ENCODE results near the gene PALB2. TPM values are rescaled to one million over a fixed set of nuclear protein-coding genes. Genes with fewer than 3 reads are reported as not detected.
A peak's percentile ranks its signal among the peaks of the same experiment; 100 is the strongest.

PALB2 gene
- total and polyA plus RNA-seq, 2 of the 13 experiments (the other 11 are each of a cell fraction or from before 2014, with no cell fraction given) = 12.1 to 40.9 TPM

GRCh38 chr16:23556881-23557778 lies 84.0 kb downstream of the PALB2 start, which contains the start of the genes EARS2 and UBFD1 (continued):
- TF ChIP-seq, protein P1, sequence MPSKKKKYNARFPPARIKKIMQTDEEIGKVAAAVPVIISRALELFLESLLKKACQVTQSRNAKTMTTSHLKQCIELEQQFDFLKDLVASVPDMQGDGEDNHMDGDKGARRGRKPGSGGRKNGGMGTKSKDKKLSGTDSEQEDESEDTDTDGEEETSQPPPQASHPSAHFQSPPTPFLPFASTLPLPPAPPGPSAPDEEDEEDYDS (CRISPR knock-in tag; IDR thresholded peaks at IDR 0.05) = peak; percentile 82
- TF ChIP-seq FOXA3 (CRISPR knock-in tag; IDR thresholded peaks at IDR 0.05) = peak; percentile 71
- peak; percentile 95 for TF ChIP-seq CREB1 (IDR thresholded peaks at IDR 0.05)
- peak; percentile 99 for TF ChIP-seq CREB1 (CRISPR knock-in tag; IDR thresholded peaks at IDR 0.05)
- peak; percentile 100 for TF ChIP-seq KLF9 (CRISPR knock-in tag; IDR thresholded peaks at IDR 0.05; ENCODE audit: low read depth)
- peak; percentile 71 for TF ChIP-seq ZNF225 (CRISPR knock-in tag; IDR thresholded peaks at IDR 0.05)
- TF ChIP-seq REXO4 (CRISPR knock-in tag; IDR thresholded peaks at IDR 0.05; ENCODE audit: borderline replicate concordance) = no peak
- TF ChIP-seq ZNF343 (CRISPR knock-in tag; IDR thresholded peaks at IDR 0.05) = no peak
- TF ChIP-seq ZNF792 (CRISPR knock-in tag; IDR thresholded peaks at IDR 0.05) = peak; percentile 95
- peak; percentile 73 for TF ChIP-seq UBTF (CRISPR knock-in tag; IDR thresholded peaks at IDR 0.05)
- TF ChIP-seq MYNN (CRISPR knock-in tag; IDR thresholded peaks at IDR 0.05; ENCODE audit: low read depth) = peak; percentile 84; the same call in 1 of the 2 replicates
- no peak for TF ChIP-seq ZFYVE20 (CRISPR knock-in tag; IDR thresholded peaks at IDR 0.05; ENCODE audit: borderline replicate concordance, low read depth)
- TF ChIP-seq, protein P2, sequence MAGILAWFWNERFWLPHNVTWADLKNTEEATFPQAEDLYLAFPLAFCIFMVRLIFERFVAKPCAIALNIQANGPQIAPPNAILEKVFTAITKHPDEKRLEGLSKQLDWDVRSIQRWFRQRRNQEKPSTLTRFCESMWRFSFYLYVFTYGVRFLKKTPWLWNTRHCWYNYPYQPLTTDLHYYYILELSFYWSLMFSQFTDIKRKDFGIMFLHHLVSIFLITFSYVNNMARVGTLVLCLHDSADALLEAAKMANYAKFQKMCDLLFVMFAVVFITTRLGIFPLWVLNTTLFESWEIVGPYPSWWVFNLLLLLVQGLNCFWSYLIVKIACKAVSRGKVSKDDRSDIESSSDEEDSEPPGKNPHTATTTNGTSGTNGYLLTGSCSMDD (CRISPR knock-in tag; IDR thresholded peaks at IDR 0.05) = no peak; the same call in 1 of the 2 replicates
- peak; percentile 30; the same call in 1 of the 2 replicates for TF ChIP-seq ZNF33A (CRISPR knock-in tag; IDR thresholded peaks at IDR 0.05; ENCODE audit: borderline replicate concordance)
- no peak for TF ChIP-seq PRMT3 (CRISPR knock-in tag; IDR thresholded peaks at IDR 0.05; ENCODE audit: borderline replicate concordance, low read depth)
- TF ChIP-seq, protein P3, sequence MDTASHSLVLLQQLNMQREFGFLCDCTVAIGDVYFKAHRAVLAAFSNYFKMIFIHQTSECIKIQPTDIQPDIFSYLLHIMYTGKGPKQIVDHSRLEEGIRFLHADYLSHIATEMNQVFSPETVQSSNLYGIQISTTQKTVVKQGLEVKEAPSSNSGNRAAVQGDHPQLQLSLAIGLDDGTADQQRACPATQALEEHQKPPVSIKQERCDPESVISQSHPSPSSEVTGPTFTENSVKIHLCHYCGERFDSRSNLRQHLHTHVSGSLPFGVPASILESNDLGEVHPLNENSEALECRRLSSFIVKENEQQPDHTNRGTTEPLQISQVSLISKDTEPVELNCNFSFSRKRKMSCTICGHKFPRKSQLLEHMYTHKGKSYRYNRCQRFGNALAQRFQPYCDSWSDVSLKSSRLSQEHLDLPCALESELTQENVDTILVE (CRISPR knock-in tag; IDR thresholded peaks at IDR 0.05) = peak; percentile 95
- TF ChIP-seq CBFB (CRISPR knock-in tag; IDR thresholded peaks at IDR 0.05) = peak; percentile 90
- TF ChIP-seq ELF3 (CRISPR knock-in tag; IDR thresholded peaks at IDR 0.05) = peak; percentile 93
- 0 out of 2 replicates have a peak, but pooled peaks have one; percentile 52 for TF ChIP-seq NFKBIZ (CRISPR knock-in tag; IDR thresholded peaks at IDR 0.05)
- TF ChIP-seq, protein P4, sequence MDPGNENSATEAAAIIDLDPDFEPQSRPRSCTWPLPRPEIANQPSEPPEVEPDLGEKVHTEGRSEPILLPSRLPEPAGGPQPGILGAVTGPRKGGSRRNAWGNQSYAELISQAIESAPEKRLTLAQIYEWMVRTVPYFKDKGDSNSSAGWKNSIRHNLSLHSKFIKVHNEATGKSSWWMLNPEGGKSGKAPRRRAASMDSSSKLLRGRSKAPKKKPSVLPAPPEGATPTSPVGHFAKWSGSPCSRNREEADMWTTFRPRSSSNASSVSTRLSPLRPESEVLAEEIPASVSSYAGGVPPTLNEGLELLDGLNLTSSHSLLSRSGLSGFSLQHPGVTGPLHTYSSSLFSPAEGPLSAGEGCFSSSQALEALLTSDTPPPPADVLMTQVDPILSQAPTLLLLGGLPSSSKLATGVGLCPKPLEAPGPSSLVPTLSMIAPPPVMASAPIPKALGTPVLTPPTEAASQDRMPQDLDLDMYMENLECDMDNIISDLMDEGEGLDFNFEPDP (CRISPR knock-in tag; conservative IDR thresholded peaks at IDR 0.05) = peak; percentile 95; the same call in 1 of the 2 replicates

Data from HepG2 (cell line).